Panc1 (cell line): Measurements from ENCODE around the gene ABLIM2. TPM values are rescaled to one million over a fixed set of nuclear protein-coding genes. Genes with fewer than 3 reads are reported as not detected.

Experiments used
- ATAC-seq: fragments of 200-7000 bp; cut with Tn5 transposase; 2 replicates; pipeline ENCODE4 v1.9.1; 2020; ENCODE audit warnings: mild to moderate bottlenecking, moderate library complexity
- BruUV-seq: library from RNA; stranded (reverse); fragments of 400-500 nt; replicated peaks from 2 replicates; lab custom pipeline; 2021; lab: Mats Ljungman, UMichigan
- CTCF ChIA-PET: fragments of 300-600 bp; sonication (Branson Sonifier 250); formaldehyde crosslinking; loops from one replicate; lab custom pipeline; 2022; ENCODE audit warnings: antibody characterized with exemption; lab: Charles Lee
- POLR2A ChIA-PET: fragments of 300-600 bp; sonication (Branson Sonifier 250); formaldehyde crosslinking; loops from one replicate; lab custom pipeline; 2022; ENCODE audit warnings: antibody characterized with exemption; lab: Charles Lee
- DNase-seq: peaks from one replicate; pipeline ENCODE4 v3.0.0-alpha.2; 2010; ENCODE audit warnings: low read depth, low spot score
- H3K27ac ChIP-seq: 2 replicates; pipeline ENCODE4 v1.5.1; 2011; ENCODE audit warnings: mild to moderate bottlenecking, low read length, inconsistent platforms
- H3K27me3 ChIP-seq: fragments of 200-500 bp; sonication (Bioruptor generic); 2 replicates; pipeline ENCODE4 v1.6.0; 2014; ENCODE audit warnings: low read length, inconsistent platforms; ENCODE audit not compliant: control insufficient read depth, insufficient read depth
- H3K36me3 ChIP-seq: fragments of 200-500 bp; sonication (Bioruptor generic); 2 replicates; pipeline ENCODE4 v1.5.1; 2014; ENCODE audit warnings: inconsistent platforms, mild to moderate bottlenecking, low read length, moderate library complexity; ENCODE audit not compliant: control insufficient read depth, insufficient read depth
- H3K4me1 ChIP-seq: 2 replicates; pipeline ENCODE4 v1.5.1; 2011; ENCODE audit warnings: inconsistent platforms, mild to moderate bottlenecking, low read length, moderate library complexity; ENCODE audit not compliant: control insufficient read depth, insufficient read depth
- H3K4me3 ChIP-seq, 2 experiments: 2 replicates each; pipeline ENCODE4 v1.5.1; 2011 to 2012; ENCODE audit warnings: low read depth in 2 of 2, low read length in 2 of 2, mild to moderate bottlenecking in 2 of 2, inconsistent platforms in 1 of 2, moderate library complexity in 1 of 2
- H3K9me3 ChIP-seq: fragments of 200-500 bp; sonication (Bioruptor generic); 2 replicates; pipeline ENCODE4 v1.5.1; 2014; ENCODE audit warnings: low read depth, mild to moderate bottlenecking, inconsistent platforms, low read length, moderate library complexity; ENCODE audit not compliant: control insufficient read depth, insufficient read depth
- POLR2AphosphoS5 ChIP-seq: IDR thresholded peaks from 2 replicates; pipeline ENCODE4 v1.6.1; 2012; ENCODE audit warnings: mild to moderate bottlenecking, low read depth, low read length, moderate library complexity
- SIN3A ChIP-seq: IDR thresholded peaks from 2 replicates; pipeline ENCODE4 v1.6.1; 2012; ENCODE audit warnings: low read depth, mild to moderate bottlenecking, low read length, moderate library complexity, borderline replicate concordance; ENCODE audit not compliant: insufficient read depth
- TCF7L2 ChIP-seq: IDR thresholded peaks from 2 replicates; pipeline ENCODE4 v1.6.1; 2011; ENCODE audit warnings: mild to moderate bottlenecking, low read depth, low read length, inconsistent platforms
- in situ Hi-C: cut with HindIII; loops from 2 replicates; pipeline ENCODE4 v1.10.0; 2016; ENCODE audit warnings: low sequenced_read_pairs, low pct_unique_long_range_greater_than_20kb
- intact Hi-C: fragments of 100-400 bp; cut with micrococcal nuclease; formaldehyde crosslinking; loops from one replicate; pipeline ENCODE4 v1.10.0; 2022; ENCODE audit not compliant: unreplicated experiment
- total RNA-seq: library from RNA; stranded (reverse); gene quantifications from one replicate; pipeline ENCODE4 v1.2.1, GENCODE V29; 2021; ENCODE audit not compliant: unreplicated experiment
- TF ChIP-seq, protein P1 (sequence below), 2 experiments: IDR thresholded peaks; 2 replicates each; pipeline ENCODE4 v1.6.1; 2011 to 2012; ENCODE audit warnings: low read depth in 2 of 2, control low read depth in 1 of 2, low read length in 1 of 2, mild to moderate bottlenecking in 1 of 2, moderate library complexity in 1 of 2; ENCODE audit not compliant: insufficient read depth in 1 of 2
- TF ChIP-seq, protein P2 (sequence below): fragments of 450-650 bp; IDR thresholded peaks from 2 replicates; pipeline ENCODE4 v1.5.1; 2017; ENCODE audit warnings: mild to moderate bottlenecking

The ABLIM2 gene
- total RNA-seq, 1 experiment from 2014 or later, result 0.64 TPM

DNA sequence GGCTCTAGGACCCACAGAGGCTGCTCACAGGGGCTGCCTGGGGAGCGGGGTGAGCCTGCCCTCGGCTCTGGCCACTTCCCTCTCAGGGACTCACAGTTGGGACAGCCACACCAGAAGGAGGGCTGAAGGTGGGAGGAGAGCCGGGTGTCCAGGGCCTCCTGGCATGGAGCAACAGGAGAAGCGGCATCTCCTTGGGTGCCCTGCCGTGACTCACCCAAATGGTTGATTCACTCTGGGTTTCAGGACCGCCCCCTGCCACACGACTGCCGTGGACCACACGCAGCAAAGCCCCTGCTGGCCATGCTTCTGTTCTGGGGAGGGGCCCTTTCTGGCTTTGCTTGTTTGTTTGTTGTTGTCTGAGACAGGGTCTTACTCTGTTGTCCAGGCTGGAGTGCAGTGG, 132.9 kb downstream of the ABLIM2 start:
- H3K36me3 ChIP-seq, result no peaks in the 10 kb centered on the region
- TF ChIP-seq, protein P1, sequence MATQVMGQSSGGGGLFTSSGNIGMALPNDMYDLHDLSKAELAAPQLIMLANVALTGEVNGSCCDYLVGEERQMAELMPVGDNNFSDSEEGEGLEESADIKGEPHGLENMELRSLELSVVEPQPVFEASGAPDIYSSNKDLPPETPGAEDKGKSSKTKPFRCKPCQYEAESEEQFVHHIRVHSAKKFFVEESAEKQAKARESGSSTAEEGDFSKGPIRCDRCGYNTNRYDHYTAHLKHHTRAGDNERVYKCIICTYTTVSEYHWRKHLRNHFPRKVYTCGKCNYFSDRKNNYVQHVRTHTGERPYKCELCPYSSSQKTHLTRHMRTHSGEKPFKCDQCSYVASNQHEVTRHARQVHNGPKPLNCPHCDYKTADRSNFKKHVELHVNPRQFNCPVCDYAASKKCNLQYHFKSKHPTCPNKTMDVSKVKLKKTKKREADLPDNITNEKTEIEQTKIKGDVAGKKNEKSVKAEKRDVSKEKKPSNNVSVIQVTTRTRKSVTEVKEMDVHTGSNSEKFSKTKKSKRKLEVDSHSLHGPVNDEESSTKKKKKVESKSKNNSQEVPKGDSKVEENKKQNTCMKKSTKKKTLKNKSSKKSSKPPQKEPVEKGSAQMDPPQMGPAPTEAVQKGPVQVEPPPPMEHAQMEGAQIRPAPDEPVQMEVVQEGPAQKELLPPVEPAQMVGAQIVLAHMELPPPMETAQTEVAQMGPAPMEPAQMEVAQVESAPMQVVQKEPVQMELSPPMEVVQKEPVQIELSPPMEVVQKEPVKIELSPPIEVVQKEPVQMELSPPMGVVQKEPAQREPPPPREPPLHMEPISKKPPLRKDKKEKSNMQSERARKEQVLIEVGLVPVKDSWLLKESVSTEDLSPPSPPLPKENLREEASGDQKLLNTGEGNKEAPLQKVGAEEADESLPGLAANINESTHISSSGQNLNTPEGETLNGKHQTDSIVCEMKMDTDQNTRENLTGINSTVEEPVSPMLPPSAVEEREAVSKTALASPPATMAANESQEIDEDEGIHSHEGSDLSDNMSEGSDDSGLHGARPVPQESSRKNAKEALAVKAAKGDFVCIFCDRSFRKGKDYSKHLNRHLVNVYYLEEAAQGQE (IDR thresholded peaks at IDR 0.05; ENCODE audit: insufficient read depth in 1 of 2, low read depth in 2 of 2, low read length in 1 of 2), result no peak
- no peak for TF ChIP-seq TCF7L2
- TF ChIP-seq POLR2AphosphoS5, result no peak
- TF ChIP-seq, protein P2, sequence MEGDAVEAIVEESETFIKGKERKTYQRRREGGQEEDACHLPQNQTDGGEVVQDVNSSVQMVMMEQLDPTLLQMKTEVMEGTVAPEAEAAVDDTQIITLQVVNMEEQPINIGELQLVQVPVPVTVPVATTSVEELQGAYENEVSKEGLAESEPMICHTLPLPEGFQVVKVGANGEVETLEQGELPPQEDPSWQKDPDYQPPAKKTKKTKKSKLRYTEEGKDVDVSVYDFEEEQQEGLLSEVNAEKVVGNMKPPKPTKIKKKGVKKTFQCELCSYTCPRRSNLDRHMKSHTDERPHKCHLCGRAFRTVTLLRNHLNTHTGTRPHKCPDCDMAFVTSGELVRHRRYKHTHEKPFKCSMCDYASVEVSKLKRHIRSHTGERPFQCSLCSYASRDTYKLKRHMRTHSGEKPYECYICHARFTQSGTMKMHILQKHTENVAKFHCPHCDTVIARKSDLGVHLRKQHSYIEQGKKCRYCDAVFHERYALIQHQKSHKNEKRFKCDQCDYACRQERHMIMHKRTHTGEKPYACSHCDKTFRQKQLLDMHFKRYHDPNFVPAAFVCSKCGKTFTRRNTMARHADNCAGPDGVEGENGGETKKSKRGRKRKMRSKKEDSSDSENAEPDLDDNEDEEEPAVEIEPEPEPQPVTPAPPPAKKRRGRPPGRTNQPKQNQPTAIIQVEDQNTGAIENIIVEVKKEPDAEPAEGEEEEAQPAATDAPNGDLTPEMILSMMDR, result no peak
- no peak for TF ChIP-seq SIN3A
- in situ Hi-C loops, result no loop called here
- ChIA-PET CTCF (no interaction called here), POLR2A (no interaction called here)
- H3K9me3 ChIP-seq, result no peaks in the 10 kb centered on the region
- H3K27me3 ChIP-seq, result no peaks in the 10 kb centered on the region
- no peak for ATAC-seq
- H3K27ac ChIP-seq, result no peak overlapping the region
- H3K4me3 ChIP-seq, result no peak overlapping the region
- DNase-seq, result no peak
- H3K4me1 ChIP-seq, result no peaks in the 10 kb centered on the region; the same call in 1 of the 2 replicates
- BruUV-seq, result no TSS peak
- intact Hi-C loops, result no loop called here

DNA sequence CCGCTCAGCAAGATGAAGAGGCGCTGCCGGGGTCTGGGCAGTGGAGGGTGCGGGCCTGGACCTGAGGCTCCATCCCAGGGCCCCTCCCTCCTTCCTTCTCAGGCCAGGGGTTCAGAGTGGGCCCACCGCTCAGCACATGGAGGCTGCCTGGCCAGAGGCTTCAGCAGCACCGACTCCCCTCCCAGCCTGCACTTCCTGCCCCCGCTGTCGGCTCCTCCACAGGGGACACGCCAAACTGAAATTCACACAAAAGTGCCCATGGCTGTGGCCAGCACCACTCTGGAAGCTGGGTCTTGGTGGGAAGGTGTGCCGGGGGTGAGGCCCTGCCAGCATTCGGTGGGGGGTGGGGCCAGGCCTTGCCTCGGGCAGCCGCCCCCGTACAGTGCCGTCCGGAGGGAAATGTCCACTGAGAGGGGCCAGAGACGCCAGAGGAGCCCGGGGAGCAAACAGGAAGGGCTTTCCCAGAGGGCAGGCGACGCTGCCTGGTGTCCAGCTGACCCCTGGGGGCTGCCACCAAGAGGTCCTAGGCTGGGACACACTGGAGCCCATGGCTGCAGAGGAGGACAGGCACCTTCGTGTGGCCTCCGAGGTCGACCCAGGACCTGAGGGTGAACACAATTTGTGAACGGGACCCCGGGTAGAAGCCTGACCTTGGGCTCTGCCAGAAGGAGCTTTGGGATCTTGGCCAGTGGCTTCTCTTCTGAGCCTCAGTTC, 134.4 kb downstream of the ABLIM2 start:
- Histone ChIP-seq H3K36me3 (no peaks in the 10 kb centered on the region), H3K27ac (no peak overlapping the region), H3K4me1 (no peaks in the 10 kb centered on the region; the same call in 1 of the 2 replicates), H3K27me3 (no peaks in the 10 kb centered on the region), H3K4me3 (no peak overlapping the region), H3K9me3 (no peaks in the 10 kb centered on the region)
- ATAC-seq (no peak), DNase-seq (no peak)
- BruUV-seq, result no TSS peak
- POLR2A ChIA-PET, result interaction anchor here (0.6 kb wide), 1 partner anchor 10 kb away, joined by 6 read pairs; no protein-coding TSS in a partner anchor
- CTCF ChIA-PET, result no interaction called here
- in situ Hi-C loops, result no loop called here
- no peak for TF ChIP-seq SIN3A
- TF ChIP-seq, protein P1 (IDR thresholded peaks at IDR 0.05; ENCODE audit: insufficient read depth in 1 of 2, low read depth in 2 of 2, low read length in 1 of 2), result no peak
- TF ChIP-seq TCF7L2, result no peak
- TF ChIP-seq, protein P2, result no peak
- TF ChIP-seq POLR2AphosphoS5, result no peak
- intact Hi-C loops, result no loop called here
